ENCODE results near the gene NLGN2.

The NLGN2 gene

GRCh38 chr17:7413346-7413985 lies 5.8 kb downstream of the NLGN2 start:
- DNase-seq: no peak

GRCh38 chr17:7414837-7415236 lies 7.2 kb downstream of the NLGN2 start:
- no peak for DNase-seq

- no peak for DNase-seq
Observed at GRCh38 chr17:7415784-7416183, 8.1 kb downstream of the NLGN2 start.

DNA sequence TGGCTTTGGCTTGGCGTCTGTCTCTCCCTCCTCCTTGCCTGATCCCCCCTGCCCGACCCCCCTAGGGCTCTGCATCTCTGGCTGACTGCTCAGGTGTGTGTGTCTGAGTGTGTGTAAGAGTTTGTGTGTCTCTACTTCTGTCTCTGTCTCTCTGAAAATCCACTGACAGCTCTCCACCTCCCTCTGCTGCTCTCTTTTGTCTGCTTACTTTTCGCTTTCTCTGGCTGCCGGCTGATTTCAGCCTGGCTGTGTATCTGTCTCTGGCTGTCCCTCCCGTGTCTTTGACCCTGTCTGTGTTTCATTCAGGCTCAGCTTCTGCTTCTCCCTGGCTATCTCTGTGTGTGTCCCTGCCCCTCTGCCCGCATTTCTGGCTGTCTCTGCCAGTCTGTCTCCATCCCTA lies 8.7 kb downstream of the NLGN2 start:
- no peak for DNase-seq

GRCh38 chr17:7417056-7417655 lies 9.5 kb downstream of the NLGN2 start:
- DNase-seq: no peak

- no peak for DNase-seq
Observed at GRCh38 chr17:7418472-7419152, 11.0 kb downstream of the NLGN2 start.

GRCh38 chr17:7419819-7420610 lies 12.4 kb downstream of the NLGN2 start, which contains the start of gene SPEM1:
Gene SPEM1 (plus strand): TSS chr17:7420324. CDS start chr17:7420385, 61 bp downstream.
- no peak for DNase-seq

DNA sequence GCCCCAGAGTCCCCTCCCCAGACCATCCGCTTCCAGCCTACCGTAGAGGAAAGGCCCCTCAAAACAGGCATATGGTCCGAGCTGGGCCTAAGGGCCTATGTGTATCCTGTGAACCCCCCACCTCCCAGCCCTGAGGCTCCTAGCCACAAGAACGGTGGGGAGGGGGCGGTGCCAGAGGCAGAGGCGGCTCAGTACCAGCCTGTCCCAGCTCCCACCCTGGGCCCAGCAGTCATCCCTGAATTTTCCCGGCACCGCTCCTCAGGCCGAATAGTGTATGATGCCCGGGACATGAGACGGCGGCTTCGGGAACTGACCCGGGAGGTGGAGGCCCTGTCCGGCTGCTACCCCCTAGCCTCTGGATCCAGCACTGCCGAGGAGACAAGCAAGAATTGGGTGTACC lies 13.5 kb downstream of the NLGN2 start:
- no peak for DNase-seq

DNA sequence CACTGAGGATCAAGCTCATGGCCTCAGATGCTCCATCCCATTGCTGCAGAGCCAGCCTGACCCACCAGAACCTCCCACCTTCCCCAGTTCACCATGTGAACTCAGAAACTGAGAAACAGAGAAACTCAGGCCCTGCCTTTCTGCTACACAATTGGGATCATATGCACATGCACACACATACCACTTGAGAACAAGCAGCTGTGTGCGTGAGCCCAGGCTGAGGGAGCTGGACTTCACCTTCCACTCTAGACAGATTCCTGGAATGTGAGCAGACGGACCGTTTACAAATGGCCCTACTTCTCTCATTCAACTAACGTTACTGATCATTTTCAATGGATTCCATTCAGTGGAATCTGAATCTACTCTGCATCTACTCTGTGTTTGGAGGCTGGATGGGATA lies 16.0 kb downstream of the NLGN2 start:
- no peak for DNase-seq

- no peak for DNase-seq
Observed at GRCh38 chr17:7425316-7425715, 17.7 kb downstream of the NLGN2 start, which contains the start of gene SPEM2. Gene SPEM2 (plus strand): TSS chr17:7425616. CDS start chr17:7425689, 73 bp downstream.

DNA sequence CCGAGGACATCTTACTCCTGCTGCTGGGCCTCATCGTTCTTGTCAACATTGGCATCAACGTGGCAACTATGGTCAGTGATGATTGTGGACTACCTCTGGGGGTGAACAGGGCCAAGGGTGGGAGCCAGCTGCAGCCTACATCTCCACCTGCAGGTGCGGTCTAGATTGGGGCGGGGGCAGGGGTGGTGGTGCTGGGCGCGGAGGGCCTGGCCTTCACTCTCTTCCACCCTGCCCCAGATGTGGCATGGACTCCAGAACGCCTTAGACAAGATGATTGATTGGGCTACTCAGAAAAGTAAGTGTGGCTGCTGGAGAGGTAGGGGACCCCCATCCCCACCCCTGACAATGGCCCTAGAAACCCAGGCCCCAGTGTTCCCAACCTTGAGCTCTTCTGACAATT lies 18.1 kb downstream of the NLGN2 start:
- DNase-seq: no peak

- DNase-seq: no peak
Observed at GRCh38 chr17:7426203-7426863, 18.7 kb downstream of the NLGN2 start.

- no peak for DNase-seq
Observed at GRCh38 chr17:7426896-7427489, 19.3 kb downstream of the NLGN2 start.

GRCh38 chr17:7427549-7427948 lies 19.9 kb downstream of the NLGN2 start:
- no peak for DNase-seq

DNA sequence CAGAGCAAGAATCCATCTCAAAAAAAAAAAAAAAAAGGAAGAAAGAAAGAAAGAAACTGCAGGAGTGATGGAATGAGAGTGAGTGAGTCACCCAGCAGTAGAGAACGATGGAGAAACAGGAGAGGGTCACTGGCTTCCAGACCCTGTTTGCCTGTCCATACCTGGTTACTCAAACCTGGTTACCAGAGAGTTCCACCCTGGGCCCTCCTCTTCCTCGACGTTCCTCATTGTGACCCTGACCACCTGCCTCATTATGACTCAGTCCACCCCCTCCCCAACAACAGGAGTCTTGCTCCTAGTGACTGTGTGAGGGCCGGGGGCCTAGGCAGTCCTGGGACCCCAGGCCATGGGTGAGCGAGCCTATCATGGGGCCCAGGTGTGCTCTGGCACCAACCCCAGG lies 20.9 kb downstream of the NLGN2 start, which contains the start of gene SPEM3:
SPEM3 (plus strand) TSS at position 301 of the 400 bp plus-strand sequence; CDS start at position 347, 46 bp downstream.
- DNase-seq: no peak

DNA sequence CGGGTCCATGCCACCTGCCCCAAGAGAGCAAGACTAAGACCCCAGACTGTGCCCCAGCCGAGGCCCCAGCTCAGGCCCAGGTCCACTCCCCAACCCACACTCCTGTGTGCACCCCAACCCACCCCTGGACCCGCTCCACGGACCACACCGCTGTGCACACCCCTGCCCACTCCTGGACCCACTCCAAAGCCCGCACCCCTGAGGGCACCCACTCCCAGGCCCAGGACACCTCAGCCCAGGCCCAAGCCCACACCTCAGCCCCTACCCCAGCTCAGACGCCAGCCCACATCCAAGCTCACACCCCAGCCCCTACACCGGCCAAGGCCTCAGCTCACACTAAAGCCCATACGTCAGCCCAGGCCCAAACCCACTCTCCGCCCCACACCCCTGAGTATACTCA lies 22.1 kb downstream of the NLGN2 start:
- DNase-seq: no peak

- no peak for DNase-seq
Observed at GRCh38 chr17:7431231-7431630, 23.6 kb downstream of the NLGN2 start.

DNA sequence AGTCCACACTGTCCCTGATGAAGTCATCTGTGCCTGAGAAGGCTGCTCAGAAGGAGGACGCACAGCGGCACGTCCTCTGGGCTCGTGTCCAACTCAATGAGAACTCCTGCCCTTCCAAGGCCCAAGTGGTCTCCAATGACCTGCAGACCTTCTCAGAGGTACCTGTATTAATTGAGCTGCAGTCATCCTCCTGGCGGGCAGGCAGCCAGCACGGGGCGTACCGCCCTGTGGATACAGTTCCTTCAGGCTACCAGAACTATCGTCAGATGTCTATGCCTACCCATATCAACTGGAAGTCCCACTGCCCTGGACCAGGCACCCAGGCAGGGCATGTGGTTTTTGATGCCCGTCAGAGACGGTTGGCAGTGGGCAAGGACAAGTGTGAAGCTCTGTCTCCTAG lies 24.7 kb downstream of the NLGN2 start:
- no peak for DNase-seq

DNA sequence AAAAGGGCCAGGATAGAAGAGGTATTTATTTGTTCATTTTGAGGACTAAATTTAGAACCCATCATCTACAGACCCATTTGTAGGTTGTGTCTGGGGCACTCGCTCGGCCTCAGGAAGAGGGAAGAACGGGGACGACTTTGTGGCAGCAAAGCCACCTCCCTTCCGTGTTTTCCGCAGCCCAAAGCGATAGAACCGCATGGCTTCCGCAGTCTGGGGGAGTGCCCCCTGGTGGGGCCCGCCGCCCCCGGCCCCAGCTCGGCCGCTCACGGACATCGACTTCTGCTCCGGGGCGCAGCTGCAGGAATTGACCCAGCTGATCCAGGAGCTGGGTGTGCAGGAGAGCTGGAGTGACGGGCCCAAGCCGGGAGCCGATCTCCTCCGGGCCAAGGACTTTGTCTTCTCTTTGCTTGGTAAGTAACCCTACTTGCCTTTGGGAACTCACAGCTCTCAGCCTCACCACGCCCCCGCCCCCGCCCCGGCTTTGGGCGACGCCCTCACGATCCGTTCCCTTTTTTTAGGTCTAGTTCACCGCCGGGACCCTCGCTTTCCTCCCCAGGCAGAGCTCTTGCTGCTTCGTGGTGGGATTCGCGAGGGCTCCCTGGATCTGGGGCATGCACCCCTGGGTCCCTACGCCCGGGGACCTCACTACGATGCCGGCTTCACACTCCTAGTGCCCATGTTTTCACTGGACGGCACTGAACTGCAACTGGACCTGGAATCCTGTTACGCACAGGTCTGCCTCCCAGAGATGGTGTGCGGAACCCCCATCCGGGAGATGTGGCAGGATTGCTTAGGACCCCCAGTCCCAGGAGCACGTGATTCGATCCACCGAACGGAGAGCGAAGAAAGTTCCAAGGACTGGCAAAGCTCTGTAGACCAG lies 28.3 kb downstream of the NLGN2 start:
- DNase-seq: peak in 5 of 56 donors; percentile 12 to 35 (median 29)
